Hepatic stellate cell (primary cell): ENCODE results near the gene SBF1.
"Not testable (repeated sequence)": the region's sequence is repeated elsewhere in the genome, so short reads cannot be mapped to it uniquely, and the experiment has no call there.

Experiments
- DNase-seq: peaks from one replicate; pipeline ENCODE4 v3.0.0; 2011; ENCODE audit warnings: low spot score

The SBF1 gene

GRCh38 chr22:50422961-50423815 lies 51.6 kb downstream of the SBF1 start:
- DNase-seq = no peak

GRCh38 chr22:50422046-50422445 lies 52.8 kb downstream of the SBF1 start:
- no peak for DNase-seq

- DNase-seq = no peak
These were observed 54.3 kb downstream of the SBF1 start for GRCh38 chr22:50420581-50420980.

GRCh38 chr22:50420015-50420414 lies 54.8 kb downstream of the SBF1 start:
- no peak for DNase-seq

GRCh38 chr22:50419116-50419515 lies 55.7 kb downstream of the SBF1 start:
- no peak for DNase-seq

GRCh38 chr22:50418624-50419023 lies 56.2 kb downstream of the SBF1 start:
- no peak for DNase-seq

GRCh38 chr22:50417411-50418210 lies 57.2 kb downstream of the SBF1 start:
- DNase-seq = no peak

GRCh38 chr22:50416996-50417395 lies 57.8 kb downstream of the SBF1 start:
- DNase-seq = no peak

- DNase-seq = no peak
These were observed 59.4 kb downstream of the SBF1 start for GRCh38 chr22:50415426-50415825.

GRCh38 chr22:50414476-50415248 lies 60.2 kb downstream of the SBF1 start:
- DNase-seq = no peak

GRCh38 chr22:50408954-50409353 lies 65.9 kb downstream of the SBF1 start:
- DNase-seq = not testable (repeated sequence)

- DNase-seq = no peak
These were observed 66.5 kb downstream of the SBF1 start for GRCh38 chr22:50408311-50408710.

GRCh38 chr22:50406416-50407170 lies 68.2 kb downstream of the SBF1 start:
- no peak for DNase-seq

- no peak for DNase-seq
These were observed 71.1 kb downstream of the SBF1 start for GRCh38 chr22:50403701-50404101.

- no peak for DNase-seq
These were observed 72.9 kb downstream of the SBF1 start for GRCh38 chr22:50401907-50402306.

GRCh38 chr22:50400931-50401330 lies 73.9 kb downstream of the SBF1 start:
- no peak for DNase-seq

GRCh38 chr22:50400406-50400805 lies 74.4 kb downstream of the SBF1 start:
- DNase-seq = no peak

GRCh38 chr22:50399751-50400331 lies 75.0 kb downstream of the SBF1 start:
- peak; percentile 62 for DNase-seq

- DNase-seq = no peak
These were observed 75.8 kb downstream of the SBF1 start for GRCh38 chr22:50398831-50399648.

GRCh38 chr22:50397371-50398060 lies 77.3 kb downstream of the SBF1 start:
- DNase-seq = not testable (repeated sequence)
